ENCODE data around the gene KLK1. TPM values are rescaled to one million over a fixed set of nuclear protein-coding genes. Genes with fewer than 3 reads are reported as not detected.
"Not testable (repeated sequence)": the region's sequence is repeated elsewhere in the genome, so short reads cannot be mapped to it uniquely, and the experiment has no call there.

KLK1 gene
- polyA plus RNA-seq, 5 donors = 0.39 to 0.94 (median 0.80) TPM

DNA sequence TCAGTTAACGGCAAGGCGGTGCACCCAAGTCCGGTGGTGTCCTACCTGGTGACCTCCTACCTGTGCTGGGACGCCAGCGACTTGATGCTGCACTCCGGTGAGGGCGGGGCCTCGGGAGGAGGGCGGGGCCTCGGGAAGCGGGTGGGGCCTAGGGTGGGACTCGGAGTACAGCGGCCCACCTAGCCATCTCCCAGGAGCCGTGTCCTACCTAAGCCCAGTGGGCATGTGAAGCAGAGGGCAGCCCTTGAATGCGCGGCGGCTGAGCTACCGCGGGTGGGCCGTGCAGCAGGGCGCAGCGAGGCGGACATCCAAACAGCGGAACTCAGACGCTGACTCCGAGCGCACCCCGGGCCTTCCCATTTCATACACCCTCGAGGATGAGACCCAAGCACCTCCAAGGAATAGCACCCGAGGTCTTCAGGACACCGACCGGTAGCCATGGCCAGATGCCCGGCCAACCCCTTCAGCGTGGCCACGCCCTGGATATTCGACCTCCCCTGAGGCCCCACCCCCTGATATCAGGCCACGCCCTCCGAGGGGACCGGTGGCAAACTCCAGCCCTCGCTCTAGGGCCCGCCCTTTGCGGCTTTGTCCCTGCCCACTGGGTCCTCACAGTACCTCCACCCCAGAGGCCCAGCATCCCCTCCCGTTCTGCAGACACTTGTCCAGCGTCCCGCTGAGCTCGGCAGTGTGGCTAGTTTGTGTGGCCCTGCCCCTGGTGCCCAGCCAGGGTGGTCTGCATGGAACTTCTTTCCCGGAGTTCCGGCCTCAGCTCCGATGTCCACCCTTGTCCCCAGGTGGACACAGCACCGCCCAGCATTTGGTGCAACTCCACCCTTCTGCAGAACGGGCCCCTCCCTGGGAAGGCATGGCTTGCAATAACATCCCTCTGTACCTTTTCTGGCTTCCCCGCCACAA is 5.4 kb downstream of the KLK1 start:
- DNase-seq = no peak

DNA sequence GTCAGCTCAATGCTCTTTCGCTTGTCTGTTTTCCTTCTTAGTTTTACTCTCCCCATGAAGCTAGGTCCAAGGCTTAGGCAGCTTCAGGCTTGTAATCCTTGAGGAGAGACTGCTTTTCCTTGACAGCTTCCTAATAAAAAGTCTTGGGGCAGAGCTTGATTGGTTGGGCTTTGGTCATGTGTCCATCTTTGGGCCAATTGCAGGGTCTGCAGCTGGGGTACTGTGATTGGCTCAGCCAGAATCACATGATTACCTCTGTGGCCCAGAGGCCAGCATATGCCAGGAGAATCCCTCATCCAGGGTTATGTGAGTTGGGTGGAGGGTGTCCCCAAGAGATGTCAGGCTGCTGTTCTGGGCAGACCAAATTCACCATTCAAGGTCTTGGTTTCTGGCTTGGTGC is 8.1 kb downstream of the KLK1 start:
- DNase-seq = no peak

DNA sequence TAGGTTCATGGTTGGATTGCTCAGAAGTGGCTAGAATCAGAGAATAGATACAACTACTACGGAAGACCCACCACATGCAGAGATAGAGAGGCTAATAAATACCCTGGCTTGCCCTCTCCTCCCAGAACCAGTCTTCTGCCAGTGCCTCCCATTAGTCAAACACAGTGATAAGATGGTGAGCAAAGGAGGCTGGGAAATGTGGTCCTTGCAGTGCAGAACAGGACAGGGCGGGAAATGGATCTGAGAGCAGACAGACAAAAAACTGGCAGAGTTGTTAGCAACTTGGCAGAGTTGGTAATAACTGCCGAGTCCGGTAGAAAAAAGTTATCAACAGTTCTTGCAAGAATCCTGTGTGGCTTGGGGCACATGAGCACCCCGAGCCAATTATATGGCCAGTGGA is 8.7 kb downstream of the KLK1 start:
- DNase-seq = no peak

GRCh38 chr19:50812474-50812873 is 11.1 kb downstream of the KLK1 start:
- DNase-seq = no peak

DNA sequence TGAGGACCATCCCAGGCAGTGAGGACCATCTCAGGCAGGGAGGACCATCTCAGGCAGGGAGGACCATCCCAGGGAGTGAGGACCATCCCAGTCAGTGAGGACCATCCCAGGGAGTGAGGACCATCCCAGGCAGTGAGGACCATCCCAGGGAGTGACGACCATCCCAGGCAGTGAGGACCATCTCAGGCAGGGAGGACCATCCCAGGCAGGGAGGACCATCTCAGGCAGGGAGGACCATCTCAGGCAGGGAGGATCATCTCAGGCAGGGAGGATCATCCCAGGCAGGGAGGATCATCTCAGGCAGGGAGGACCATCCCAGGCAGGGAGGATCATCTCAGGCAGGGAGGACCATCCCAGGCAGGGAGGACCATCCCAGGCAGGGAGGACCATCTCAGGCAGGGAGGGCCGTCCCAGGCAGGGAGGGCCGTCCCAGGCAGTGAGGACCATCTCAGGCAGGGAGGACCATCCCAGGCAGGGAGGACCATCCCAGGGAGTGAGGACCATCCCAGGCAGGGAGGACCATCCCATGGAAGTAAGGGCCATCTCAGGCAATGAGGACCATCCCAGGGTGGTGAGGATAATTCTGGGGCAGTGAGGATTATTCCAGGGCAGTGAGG is 11.9 kb downstream of the KLK1 start:
- DNase-seq = not testable (repeated sequence)

GRCh38 chr19:50808856-50809255 is 14.7 kb downstream of the KLK1 start:
- no peak for DNase-seq

DNA sequence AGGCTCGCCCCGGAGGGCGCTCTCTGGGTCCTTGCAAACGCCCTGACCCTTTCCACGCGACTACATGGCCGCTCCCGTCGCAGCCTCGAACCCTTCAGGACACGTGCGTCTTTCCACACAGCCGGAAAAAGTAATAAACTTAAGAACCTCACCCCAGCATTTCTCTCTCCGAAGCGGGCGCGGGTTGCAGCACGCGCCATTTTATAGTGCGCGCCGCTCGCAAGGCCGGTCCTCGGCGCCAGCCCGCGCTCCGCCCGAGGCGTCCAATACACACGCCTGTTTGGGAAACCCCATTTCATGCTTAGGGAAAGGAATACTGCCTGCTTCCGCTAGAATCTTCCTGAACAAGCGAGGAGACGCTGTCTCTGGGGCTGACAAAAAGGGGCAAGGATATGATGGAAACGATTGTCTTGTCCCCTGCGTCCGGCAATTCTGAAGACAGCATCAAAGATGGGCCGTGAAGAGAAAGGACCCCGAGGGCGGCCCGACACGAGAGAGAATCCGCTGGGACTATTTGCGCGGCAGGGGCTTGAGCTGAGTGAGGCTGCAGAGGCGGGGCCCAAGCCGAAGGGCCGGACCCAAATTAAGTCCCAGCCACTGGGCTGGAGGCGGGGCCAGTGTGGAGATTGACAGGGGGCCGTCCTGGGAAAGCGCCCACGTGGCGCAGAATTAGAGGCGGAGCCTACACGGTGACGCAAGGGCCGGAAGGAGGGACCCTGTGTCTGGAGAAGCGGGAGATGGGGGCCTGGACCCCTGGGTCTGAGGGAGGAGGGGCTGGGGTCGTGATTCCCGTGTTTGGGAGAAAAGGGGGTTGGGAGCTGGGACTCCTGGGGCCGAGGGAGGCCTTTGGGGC is 18.9 kb downstream of the KLK1 start:
- DNase-seq = peak; percentile 99

- DNase-seq = peak in 1 of 2 donors; percentile 23
Measured at GRCh38 chr19:50803633-50804419, 19.8 kb downstream of the KLK1 start.

DNA sequence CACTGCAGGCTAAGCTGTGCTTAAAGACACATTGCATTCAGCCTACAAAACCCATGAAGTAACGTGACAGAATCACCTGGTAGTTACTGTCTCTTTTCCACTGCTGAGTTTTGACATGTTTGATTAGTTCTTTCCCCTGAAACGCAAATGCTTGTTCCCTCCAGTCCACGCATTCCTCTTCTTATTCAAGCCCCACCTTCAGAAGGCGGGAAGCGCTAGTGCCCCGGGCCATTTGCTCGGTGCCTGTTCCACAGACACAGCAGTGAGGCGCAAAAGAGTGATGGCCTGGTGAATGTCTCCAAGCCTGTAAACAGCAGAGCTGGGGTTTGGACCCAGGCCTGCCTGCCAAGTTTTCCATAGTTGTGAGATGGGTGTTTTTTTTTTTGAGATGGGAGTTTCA is 22.5 kb downstream of the KLK1 start:
- DNase-seq = no peak

- DNase-seq = no peak
Measured at GRCh38 chr19:50799547-50799851, 24.1 kb downstream of the KLK1 start.

GRCh38 chr19:50798659-50799546 is 24.7 kb downstream of the KLK1 start:
- no peak for DNase-seq

GRCh38 chr19:50797781-50798658 is 25.6 kb downstream of the KLK1 start:
- no peak for DNase-seq

DNA sequence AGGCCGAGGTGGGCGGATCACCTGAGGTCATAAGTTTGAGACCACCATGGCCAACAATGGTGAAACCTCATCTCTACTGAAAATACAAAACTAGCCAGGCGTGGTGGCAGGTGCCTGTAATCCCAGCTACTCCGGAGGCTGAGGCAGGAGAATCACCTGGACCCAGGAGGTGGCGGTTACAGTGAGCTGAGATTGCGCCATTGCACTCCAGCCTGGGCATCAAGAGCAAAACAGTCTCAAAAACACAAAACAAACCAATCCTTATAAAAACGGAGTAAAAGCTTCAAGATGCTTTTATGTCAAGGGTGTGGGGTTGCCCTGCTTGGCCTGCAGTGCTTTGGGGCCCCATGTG is 26.2 kb downstream of the KLK1 start:
- no peak for DNase-seq

DNA sequence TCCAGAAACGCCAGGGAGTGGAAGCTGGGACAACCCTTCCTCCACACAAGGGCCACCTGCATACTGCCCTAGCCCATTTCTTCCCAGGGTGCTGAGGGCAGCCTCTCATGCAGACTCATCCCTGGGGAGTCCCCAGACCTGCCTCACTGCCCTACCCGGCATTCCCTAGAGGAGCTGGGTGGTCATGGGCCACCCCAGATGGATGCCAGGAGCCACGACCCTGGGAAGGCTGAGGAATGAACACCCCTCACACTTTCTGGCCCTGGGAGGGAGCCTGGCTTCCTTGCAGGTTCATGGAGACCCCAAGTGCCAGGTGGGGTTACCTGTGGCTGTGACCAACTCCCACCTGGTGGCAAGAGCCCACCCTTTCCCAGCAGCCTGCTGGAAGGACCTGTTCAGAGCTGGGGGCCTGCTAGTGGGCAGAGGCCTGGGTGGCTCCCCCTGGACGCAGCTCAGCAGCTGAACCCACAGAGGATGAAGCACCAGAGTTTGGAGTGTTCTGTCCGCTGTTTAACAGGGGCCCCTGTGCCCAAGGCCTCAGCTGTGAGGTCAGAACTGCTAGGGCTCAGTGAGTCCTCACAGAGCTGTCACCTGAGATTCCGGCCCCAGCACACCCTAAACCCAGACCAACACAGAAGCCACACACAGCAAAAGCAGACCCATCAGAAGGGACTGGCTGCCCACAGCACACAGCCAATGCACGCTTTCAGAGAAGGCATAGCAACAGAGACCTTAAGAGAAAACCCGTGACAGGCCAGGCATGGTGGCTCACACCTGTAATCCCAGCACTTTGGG is 26.8 kb downstream of the KLK1 start:
- no peak for DNase-seq

DNA sequence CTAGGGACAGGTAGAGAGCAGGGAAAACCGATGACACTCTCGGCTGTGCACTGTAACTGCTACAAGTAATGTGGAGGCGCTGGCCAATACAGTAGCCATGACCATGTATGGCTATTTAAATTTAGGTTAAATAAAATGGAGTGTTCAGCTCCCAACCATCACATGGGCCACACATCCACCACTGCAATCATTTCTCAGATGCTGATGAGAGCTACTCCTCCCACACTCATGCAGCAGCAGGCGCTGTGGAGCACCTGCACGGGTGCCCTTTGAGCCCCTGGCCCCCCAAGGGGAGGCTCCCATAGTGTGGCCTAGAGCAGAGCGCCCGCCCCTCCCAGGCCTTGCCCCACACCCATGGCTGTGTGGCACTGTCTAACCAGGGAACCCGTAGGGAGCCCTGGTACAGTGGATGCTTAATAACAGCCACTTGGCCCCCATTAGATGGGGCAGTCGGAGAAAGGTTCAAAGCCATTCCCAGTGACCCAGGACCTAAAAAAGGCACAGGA is 27.4 kb downstream of the KLK1 start:
- DNase-seq = no peak

DNA sequence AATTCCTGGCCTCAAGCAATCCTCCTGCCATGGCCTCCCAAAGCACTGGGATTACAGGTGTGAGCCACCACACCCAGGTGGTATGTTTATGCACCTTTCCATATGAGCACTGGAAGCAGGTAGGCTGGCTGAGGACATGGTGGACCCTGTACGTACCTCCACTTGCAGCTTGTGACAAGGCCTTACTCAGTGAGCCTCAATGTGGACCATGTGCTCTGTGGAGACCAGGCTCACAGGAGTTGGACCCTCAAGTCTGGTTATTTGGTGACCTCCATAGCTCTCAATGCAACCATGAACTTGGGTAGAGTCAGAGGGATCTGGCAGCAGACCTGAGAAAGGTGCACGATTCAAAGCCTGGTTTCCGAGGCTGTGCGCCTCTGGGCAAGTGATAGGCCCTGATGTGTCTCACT is 27.9 kb downstream of the KLK1 start:
- no peak for DNase-seq

- DNase-seq = no peak
Measured at GRCh38 chr19:50794876-50795663, 28.5 kb downstream of the KLK1 start.
